Common myeloid progenitor, CD34-positive (primary cell): ENCODE data around the gene ZFR. TPM values are rescaled to one million over a fixed set of nuclear protein-coding genes. Genes with fewer than 3 reads are reported as not detected.
A peak's percentile ranks its signal among the peaks of the same experiment; 100 is the strongest.

Source experiments
- CTCF ChIA-PET: fragments of 350-600 bp; sonication (Branson Sonifier 250); formaldehyde crosslinking; loops from one replicate; lab custom pipeline; 2021; ENCODE audit warnings: antibody characterized with exemption; lab: Charles Lee
- POLR2A ChIA-PET: fragments of 350-600 bp; sonication (Branson Sonifier 250); formaldehyde crosslinking; loops from one replicate; lab custom pipeline; 2021; ENCODE audit warnings: antibody characterized with exemption; lab: Charles Lee
- DNase-seq, 3 donors: peaks; one replicate each; pipeline versions ENCODE4 v3.0.0 to v3.0.0-alpha.2; 2013
- H3K27ac ChIP-seq, 2 experiments: 1 replicate in 1 of 2; 2 replicates in 1 of 2; pipeline ENCODE4 v1.7.0; 2013; ENCODE audit warnings: inconsistent platforms in 2 of 2, low read length in 2 of 2, mild to moderate bottlenecking in 2 of 2, low read depth in 1 of 2, moderate library complexity in 1 of 2; ENCODE audit not compliant: severe bottlenecking in 2 of 2, insufficient read depth in 1 of 2, poor library complexity in 1 of 2
- H3K27me3 ChIP-seq, 5 experiments: replicated peaks in 2 of 5; 1 replicate in 3 of 5; 2 replicates in 2 of 5; pipeline versions ENCODE4 v1.6.1 to v1.7.0; 2013; ENCODE audit warnings: low read length in 4 of 5, mild to moderate bottlenecking in 2 of 5, moderate library complexity in 2 of 5, inconsistent platforms in 1 of 5; ENCODE audit not compliant: insufficient read depth in 5 of 5, control insufficient read depth in 4 of 5
- H3K36me3 ChIP-seq, 4 experiments: 1 replicate in 2 of 4; 2 replicates in 2 of 4; pipeline versions ENCODE4 v1.6.1 to v1.7.0; 2013; ENCODE audit warnings: low read length in 3 of 4, control low read depth in 1 of 4, mild to moderate bottlenecking in 1 of 4; ENCODE audit not compliant: control insufficient read depth in 4 of 4, insufficient read depth in 4 of 4
- H3K4me1 ChIP-seq, 4 experiments: 1 replicate in 3 of 4; 2 replicates in 1 of 4; pipeline versions ENCODE4 v1.6.1 to v1.7.1; 2013; ENCODE audit warnings: low read length in 3 of 4, mild to moderate bottlenecking in 3 of 4, control low read depth in 1 of 4, inconsistent platforms in 1 of 4, moderate library complexity in 1 of 4; ENCODE audit not compliant: control insufficient read depth in 4 of 4, insufficient read depth in 4 of 4; ENCODE audit errors: control extremely low read depth in 1 of 4
- H3K4me3 ChIP-seq, 7 experiments: 1 replicate in 4 of 7; 2 replicates in 3 of 7; pipeline versions ENCODE4 v1.5.1 to v1.7.0; 2013; ENCODE audit warnings: mild to moderate bottlenecking in 7 of 7, low read length in 6 of 7, moderate library complexity in 6 of 7, inconsistent platforms in 2 of 7, low read depth in 2 of 7, control low read depth in 1 of 7; ENCODE audit not compliant: insufficient read depth in 4 of 7, control insufficient read depth in 1 of 7; ENCODE audit errors: extremely low read depth in 1 of 7
- H3K9me3 ChIP-seq, 5 experiments: 1 replicate in 4 of 5; 2 replicates in 1 of 5; pipeline versions ENCODE4 v1.6.1 to v1.7.1; 2013; ENCODE audit warnings: low read length in 4 of 5, mild to moderate bottlenecking in 2 of 5, inconsistent platforms in 1 of 5, low read depth in 1 of 5, moderate library complexity in 1 of 5; ENCODE audit not compliant: control insufficient read depth in 4 of 5, insufficient read depth in 2 of 5; ENCODE audit errors: control extremely low read depth in 1 of 5
- WGBS: methylation state at CpG from one replicate; pipeline ENCODE4 v1.1.5; 2013; ENCODE audit not compliant: insufficient coverage; 5-methylcytosine and 5-hydroxymethylcytosine counted together
- polyA plus RNA-seq: library from polyadenylated mRNA; unstranded; fragments of 120-200 nt; gene quantifications from one replicate; pipeline ENCODE4 v1.2.1, GENCODE V29; 2013

Gene ZFR
- 60.6 TPM for polyA plus RNA-seq

DNA sequence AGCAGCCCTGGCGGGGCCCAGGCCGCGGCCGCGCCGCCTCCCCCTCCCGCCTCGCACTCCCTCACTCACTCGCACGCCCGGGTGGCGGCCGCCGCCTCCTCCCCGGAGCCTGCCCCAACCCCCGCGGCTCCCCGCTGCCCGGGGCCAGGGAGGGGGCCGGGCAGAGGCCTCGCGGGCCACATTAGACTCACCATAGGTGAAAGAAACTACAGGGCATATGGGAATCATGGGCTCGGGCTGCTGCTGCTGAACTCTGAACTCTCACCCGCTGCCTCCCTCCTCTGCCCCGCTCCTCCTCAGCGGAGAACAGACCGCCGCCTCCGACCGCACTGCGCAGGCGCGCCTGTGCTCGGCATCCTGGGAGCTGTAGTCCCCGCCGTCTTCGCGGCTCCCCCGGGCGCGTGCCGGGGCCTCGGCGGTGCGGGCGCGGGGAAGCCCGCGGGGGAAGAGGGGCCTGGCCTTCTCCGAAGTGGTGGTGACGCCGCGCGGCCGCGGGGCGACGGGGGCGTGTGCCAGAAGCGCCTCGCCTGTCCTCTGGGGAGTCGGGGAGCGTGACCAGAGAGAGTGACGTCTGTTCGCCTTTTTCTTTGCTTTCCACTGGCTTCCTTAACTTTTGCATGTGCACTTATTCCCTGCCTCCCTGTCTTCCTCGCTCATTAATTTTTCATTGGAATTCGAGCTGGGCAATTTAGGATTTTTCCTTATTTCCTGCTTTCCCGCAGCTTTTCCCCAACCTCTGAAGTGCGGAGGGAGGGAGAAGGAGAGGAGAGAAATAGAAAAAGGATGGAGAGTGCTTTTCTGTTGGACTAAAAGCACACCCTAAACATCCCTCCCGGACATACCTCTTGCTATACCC lies at the start of gene ZFR:
Gene ZFR, minus strand, starts transcription at position 310 of the 856 bp plus-strand sequence. Its CDS starts 82 bp downstream, at position 228.
- ChIA-PET POLR2A (interaction anchor here (0.7 kb wide), 1 partner anchor 42 kb away, joined by 3 read pairs; no protein-coding TSS in a partner anchor), CTCF (interaction anchor here (1.2 kb wide), 1 partner anchor 44 kb away, joined by 4 read pairs; no protein-coding TSS in a partner anchor)
- Histone ChIP-seq H3K9me3 (no peaks in the 10 kb centered on the region), H3K4me3 (peak within 1 kb of the TSS; percentile 67 to 94 (median 87)), H3K27me3 (no peaks in the 10 kb centered on the region), H3K36me3 (peaks cover 0 to 4% (median 1%) of the 10 kb centered on the region in 4 experiments), H3K4me1 (peaks cover 10 to 28% (median 17%) of the 10 kb centered on the region in 4 experiments), H3K27ac (peak within 1 kb of the TSS; percentile 83 to 92)
- DNase-seq = peak; percentile 90 to 96 (median 95)
- 15% methylated on average over 35 of the region's 70 CpGs for WGBS

DNA sequence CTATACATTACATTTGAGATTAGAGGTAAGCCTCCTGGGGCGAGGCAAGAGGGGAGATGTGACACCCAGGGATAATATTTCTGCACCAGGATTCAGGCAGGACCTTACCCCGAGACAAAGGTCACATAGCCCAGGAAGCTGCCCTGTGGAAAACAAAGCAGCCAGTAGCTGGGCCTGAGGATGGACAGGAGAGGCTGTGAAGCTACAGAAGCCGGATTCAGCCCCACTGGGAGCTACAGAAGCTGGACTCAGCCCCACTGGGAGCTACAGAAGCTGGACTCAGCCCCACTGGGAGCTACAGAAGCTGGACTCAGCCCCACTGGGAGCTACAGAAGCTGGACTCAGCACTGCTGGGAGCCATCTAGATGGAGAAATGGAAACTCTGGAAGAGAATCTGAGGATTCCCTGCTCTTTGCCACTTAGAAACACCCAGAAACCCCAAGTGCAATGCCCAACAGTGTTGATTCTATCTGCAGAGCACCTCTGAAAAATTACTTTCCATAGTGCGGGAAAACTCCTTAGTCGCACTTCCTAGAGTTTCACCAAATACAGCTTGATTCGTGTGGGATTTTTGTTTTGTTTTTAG lies 46.5 kb upstream of the ZFR start:
- POLR2A ChIA-PET = interaction anchor here (1.1 to 1.8 kb wide), 2 partner anchors 96 to 103 kb away, joined by 3 to 4 read pairs; no protein-coding TSS in a partner anchor
- CTCF ChIA-PET = interaction anchor here (0.6 to 7.4 kb wide), 16 partner anchors 8 to 364 kb away, joined by 3 to 152 read pairs (median 4); no protein-coding TSS in a partner anchor
- WGBS = 100% methylated on average over 3 of the region's 6 CpGs
- Histone ChIP-seq H3K4me1 (peaks cover 0 to 1% (median 0%) of the 10 kb centered on the region in 4 experiments), H3K27ac (no peak overlapping the region), H3K9me3 (no peaks in the 10 kb centered on the region), H3K4me3 (no peak overlapping the region), H3K27me3 (no peaks in the 10 kb centered on the region), H3K36me3 (no peaks in the 10 kb centered on the region)
- no peak for DNase-seq

DNA sequence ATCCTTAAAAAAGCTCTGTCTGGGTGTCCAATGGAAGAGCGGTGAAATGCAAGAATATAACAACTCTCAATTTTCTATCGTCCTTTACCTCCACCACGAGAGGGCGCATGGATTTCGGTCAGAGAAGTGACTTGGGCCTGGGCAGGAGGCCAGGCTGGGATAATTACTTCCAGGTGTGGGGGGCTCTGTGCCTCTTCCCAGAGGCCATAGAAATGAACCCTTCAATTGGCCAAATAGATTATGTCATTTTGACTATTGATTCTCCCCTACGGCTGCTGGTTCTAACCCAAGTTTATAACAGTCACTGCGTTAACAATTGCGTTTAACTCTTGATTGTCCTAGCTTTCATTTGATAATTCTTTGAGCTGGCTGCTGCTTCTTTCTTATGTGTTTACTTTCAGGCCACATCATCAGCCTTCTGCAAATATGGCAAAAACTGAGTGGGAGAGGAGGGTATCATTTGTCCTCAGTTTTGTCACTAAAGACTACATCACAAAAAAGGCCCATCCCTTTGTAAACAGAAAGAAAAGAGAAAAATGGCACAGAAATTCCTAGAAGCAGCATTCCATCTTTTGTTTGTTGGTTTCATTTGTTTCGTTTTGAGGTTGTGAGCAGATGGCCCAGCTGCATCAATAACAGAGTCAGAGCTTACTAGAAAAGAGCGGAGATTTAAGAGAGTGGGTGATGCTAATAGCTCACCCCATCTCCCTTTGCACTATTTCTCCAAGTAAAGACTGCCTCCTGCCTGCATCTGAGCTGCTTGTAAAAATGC lies 45.4 kb upstream of the ZFR start:
- H3K36me3 ChIP-seq = no peaks in the 10 kb centered on the region
- WGBS = 32% methylated on average over 7 of the region's 10 CpGs
- no peak overlapping the region for H3K4me3 ChIP-seq
- H3K27ac ChIP-seq = no peak overlapping the region
- no peaks in the 10 kb centered on the region for H3K9me3 ChIP-seq
- peak; percentile 68 to 81 (median 74) for DNase-seq
- H3K4me1 ChIP-seq = no peaks in the 10 kb centered on the region
- no peaks in the 10 kb centered on the region for H3K27me3 ChIP-seq
- ChIA-PET CTCF (interaction anchor here (0.5 to 7.4 kb wide), 38 partner anchors 9 to 837 kb away, joined by 3 to 152 read pairs (median 4); partner anchors contain the start of gene SUB1), POLR2A (interaction anchor here (0.6 to 1.8 kb wide), 3 partner anchors 15 to 104 kb away, joined by 3 to 4 read pairs (median 4); no protein-coding TSS in a partner anchor)

DNA sequence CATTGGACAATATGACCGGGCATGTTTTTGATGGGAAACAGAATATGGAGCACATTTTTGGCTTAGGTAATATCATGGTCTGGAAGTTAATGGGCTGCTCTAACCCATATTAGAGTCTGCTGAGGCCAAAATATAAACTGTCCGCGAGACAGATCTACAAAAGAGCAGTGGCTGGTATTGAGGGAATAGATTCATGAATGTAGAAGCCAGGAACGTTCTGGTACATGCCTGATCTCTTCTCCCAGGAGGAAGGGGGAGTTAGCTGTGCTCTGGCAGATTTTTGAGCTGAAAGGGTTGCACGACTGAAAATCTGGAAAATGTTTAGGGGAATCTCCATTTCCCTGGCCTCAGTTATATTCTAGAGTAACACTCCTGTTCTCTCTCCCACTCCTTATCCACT lies 42.9 kb upstream of the ZFR start:
- Histone ChIP-seq H3K36me3 (no peaks in the 10 kb centered on the region), H3K9me3 (no peaks in the 10 kb centered on the region), H3K4me1 (no peaks in the 10 kb centered on the region), H3K27me3 (no peaks in the 10 kb centered on the region), H3K27ac (no peak overlapping the region), H3K4me3 (no peak overlapping the region)
- no peak for DNase-seq
- ChIA-PET CTCF (interaction anchor here (0.6 to 7.4 kb wide), 12 partner anchors 9 to 145 kb away, joined by 3 to 152 read pairs (median 4); no protein-coding TSS in a partner anchor), POLR2A (interaction anchor here (0.9 kb wide), 1 partner anchor 43 kb away, joined by 3 read pairs; the partner anchor contains the start of gene ZFR)
- WGBS = 92% methylated on average over 4 of the region's 5 CpGs

DNA sequence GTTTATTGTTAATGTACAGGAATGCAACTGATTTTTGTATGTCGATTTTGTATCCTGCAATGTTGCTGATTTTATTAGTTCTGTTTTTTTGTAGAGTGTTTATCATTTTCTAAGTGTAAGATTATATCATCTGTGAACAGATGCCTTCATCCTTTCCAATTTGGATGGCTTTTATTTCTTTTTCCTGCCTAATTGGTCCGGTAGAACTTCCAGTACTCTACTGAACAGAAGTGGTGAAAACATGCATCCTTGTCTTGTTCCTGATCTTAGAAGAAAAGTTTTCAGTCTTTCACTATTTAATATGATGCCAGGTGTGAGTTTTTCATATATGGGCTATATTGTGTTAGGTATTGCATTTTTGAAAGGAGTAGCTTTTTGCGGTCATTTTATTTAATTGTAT lies 42.5 kb upstream of the ZFR start:
- DNase-seq = no peak
- no peaks in the 10 kb centered on the region for H3K9me3 ChIP-seq
- WGBS = 86% methylated on average over 2 of the region's 3 CpGs
- H3K27me3 ChIP-seq = no peaks in the 10 kb centered on the region
- H3K4me3 ChIP-seq = no peak overlapping the region
- ChIA-PET CTCF (interaction anchor here (0.9 to 7.4 kb wide), 7 partner anchors 9 to 102 kb away, joined by 3 to 152 read pairs (median 4); no protein-coding TSS in a partner anchor), POLR2A (interaction anchor here (0.9 kb wide), 1 partner anchor 42 kb away, joined by 3 read pairs; the partner anchor contains the start of gene ZFR)
- H3K4me1 ChIP-seq = no peaks in the 10 kb centered on the region
- no peak overlapping the region for H3K27ac ChIP-seq
- no peaks in the 10 kb centered on the region for H3K36me3 ChIP-seq

DNA sequence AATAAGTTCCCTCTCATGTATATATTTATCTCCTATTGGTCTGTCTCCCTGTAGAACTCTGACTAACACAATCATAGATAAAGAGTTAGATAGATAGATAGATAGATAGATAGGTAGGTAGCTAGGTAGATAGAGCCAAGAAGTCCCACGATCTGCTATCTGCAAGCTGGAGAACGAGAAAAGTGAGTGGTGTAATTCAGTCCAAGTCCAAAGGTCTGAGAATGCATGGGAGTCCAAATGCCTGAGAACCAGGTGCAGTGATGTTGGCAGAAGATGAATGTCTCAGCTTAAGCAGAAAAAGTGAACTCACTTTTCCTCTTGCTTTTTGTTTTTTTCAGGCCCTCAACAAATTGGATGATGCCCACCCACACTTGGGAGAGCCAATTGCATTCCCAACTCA lies 37.7 kb upstream of the ZFR start:
- no peaks in the 10 kb centered on the region for H3K4me1 ChIP-seq
- WGBS = 96% methylated on average over 2 of the region's 2 CpGs
- no peaks in the 10 kb centered on the region for H3K36me3 ChIP-seq
- H3K4me3 ChIP-seq = no peak overlapping the region
- no peak overlapping the region for H3K27ac ChIP-seq
- ChIA-PET CTCF (interaction anchor here (1.5 to 3.1 kb wide), 2 partner anchors 9 to 108 kb away, joined by 3 to 8 read pairs; no protein-coding TSS in a partner anchor), POLR2A (interaction anchor here (0.6 kb wide), 1 partner anchor 44 kb away, joined by 3 read pairs; no protein-coding TSS in a partner anchor)
- no peak for DNase-seq
- no peaks in the 10 kb centered on the region for H3K9me3 ChIP-seq
- no peaks in the 10 kb centered on the region for H3K27me3 ChIP-seq
